GM19035 (cell line): ENCODE results near the gene APBB1IP.

Experiments used
- ATAC-seq: cut with Tn5 transposase; IDR thresholded peaks from one replicate; pipeline ENCODE4 v1.9.1; 2021; ENCODE audit not compliant: unreplicated experiment

Gene APBB1IP

DNA sequence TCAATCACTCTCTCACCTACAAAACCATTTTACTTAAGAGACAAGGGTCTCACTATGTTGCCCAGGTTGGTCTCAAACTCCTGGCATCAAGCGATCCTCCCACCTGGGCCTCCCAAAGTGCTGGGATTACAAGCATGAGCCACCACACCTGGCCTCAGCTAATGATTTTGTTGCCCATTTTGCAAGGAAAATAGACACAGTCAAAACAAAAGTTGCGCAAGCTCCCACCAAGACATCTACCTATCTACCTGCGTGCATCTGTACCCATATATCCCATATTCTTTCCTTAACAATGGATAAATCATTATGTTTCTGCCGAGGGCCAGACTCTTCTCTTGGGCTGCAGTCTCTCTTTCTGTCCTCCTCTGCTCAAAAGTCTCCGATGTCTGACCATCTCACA is 67.3 kb downstream of the APBB1IP start:
- ATAC-seq = no peak

GRCh38 chr10:26506736-26507135 is 68.6 kb downstream of the APBB1IP start:
- ATAC-seq = no peak

DNA sequence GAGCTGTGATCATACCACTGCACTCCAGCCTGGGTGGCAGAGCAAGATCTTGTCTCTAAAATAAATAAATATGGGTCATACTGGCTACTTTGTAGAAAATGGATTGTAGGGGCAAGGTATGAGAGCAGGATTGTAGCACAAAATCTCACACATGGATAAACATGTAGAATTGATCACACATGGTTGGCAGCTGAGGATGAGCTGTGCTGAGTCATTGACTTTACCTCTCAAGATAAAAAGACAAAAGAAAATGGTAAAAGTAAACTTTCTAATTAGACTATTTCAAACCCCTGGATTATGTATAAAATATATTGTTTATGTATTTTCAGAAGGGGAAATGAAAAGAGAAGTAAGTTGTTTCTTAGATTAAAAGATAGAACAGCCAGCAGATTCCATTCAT is 69.3 kb downstream of the APBB1IP start:
- ATAC-seq = no peak

- no peak for ATAC-seq
Observed at GRCh38 chr10:26508016-26508415, 69.9 kb downstream of the APBB1IP start.

DNA sequence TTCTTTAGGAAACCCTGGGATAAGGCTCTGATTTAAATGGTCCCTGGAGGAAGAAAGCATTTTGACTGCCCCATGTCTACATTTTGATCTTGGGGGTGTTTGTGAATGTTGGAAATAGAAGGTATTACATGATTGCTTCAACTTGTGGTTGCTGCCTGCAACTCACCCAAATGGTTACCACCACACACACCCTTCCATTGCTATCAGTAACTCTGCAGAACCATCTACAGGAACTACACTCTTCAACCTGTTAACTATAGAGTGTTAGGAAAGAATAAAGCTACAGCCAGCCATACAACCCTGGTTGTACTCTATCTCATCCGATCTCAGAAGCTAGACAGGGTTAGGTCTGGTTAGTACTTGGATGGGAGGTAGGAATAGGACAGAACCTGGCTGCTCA is 71.2 kb downstream of the APBB1IP start:
- no peak for ATAC-seq

DNA sequence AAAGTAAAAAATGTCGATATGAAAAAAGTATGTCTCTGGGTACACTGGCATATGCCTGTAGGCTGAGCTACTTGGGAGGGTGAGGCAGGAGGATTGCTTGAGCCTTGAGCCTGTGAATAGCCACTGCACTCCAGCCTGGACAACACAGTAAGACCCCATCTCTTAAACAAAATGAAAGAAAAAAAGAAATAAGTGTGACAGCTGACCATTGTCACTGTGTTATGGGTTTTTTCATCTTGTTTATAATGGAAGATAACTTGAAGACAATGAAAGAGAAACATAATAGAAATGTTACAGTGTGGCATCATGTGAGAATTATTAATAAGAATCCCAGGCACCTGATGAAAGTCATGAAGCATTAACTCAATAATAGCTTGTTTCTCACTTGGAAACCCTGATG is 75.0 kb downstream of the APBB1IP start:
- no peak for ATAC-seq

DNA sequence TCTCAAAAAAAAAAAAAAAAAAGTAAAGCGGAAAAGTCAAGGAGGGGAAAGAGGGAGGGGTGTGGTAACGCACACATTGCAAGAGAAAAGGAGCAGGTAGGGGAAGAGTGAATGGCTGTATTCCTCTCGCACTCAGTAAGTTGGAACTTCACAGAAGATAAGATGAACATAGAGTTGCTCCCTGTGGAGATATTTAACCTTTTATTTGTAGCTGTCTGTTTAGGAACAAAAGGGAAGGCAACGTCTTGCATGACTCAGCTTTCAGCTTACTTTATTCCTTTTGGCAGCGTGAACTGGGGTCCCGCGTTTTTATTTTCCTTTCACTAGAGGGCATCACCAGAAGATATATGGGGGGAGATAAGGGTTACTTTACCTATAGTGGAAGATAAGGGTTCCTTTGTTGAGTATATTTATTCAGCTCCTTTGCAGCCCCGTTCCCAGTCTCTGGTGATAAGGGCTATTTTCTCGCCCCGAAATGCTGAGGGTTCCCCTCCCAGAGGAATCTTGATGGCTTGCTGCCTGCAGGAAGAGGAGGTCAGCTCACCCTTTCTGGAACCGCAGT is 78.5 kb downstream of the APBB1IP start:
- ATAC-seq = no peak

GRCh38 chr10:26517141-26517867 is 79.2 kb downstream of the APBB1IP start:
- no peak for ATAC-seq

DNA sequence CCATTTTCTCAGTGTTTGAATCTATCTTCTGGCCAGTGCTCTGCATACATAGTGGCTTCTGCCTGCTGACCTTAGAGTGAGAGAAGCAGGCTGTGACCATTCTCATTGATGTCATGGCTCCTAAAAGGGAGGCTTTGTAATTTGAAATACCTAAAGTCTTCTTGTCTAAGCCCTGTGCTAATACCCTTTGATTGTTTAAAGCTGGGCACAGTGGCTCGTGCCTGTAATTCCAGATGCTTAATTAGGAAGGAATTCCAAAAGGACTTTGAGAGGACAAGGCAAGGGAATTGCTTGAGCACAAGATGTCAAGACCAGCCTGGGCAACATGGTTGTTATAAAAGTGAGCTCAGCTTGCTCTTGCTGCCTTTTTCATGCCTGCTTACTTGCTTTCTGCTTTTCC is 81.7 kb downstream of the APBB1IP start:
- no peak for ATAC-seq

- ATAC-seq = no peak
Observed at GRCh38 chr10:26520575-26520974, 82.4 kb downstream of the APBB1IP start.

DNA sequence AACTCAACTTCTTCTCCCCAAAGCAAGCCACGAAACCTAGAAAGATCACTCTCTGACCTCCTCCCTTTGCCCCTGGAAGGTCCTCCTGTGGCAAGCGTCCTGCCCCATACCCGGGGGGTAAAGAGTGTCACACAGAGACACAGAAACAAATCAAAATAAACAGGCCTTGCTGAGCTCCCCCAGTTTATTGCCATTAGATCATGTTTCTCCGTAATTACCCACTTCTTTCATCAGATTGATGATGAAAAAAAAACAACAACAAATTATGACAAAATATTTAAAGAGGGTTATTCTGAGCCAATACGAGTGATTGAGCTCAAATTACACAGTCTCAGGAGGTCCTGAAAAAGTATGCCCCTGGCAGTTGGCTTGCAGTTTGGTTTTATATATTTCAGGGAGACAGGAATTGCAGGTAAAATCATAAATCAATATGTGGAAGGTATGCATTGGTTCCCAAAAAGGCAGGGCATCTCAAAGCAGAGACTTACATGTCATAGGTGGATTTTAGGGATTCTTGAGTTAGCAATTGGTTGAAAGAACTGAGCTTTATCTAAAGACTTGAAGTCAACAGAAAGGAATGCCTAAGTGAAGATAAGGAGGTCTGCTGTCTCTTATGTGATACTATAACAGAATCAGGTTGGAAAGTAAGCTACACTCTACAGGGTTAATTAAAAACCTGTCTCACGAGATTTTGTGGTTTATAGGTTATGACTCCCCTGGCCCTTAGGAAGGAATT is 86.2 kb downstream of the APBB1IP start:
- ATAC-seq = no peak

GRCh38 chr10:26525586-26525985 is 87.4 kb downstream of the APBB1IP start:
- no peak for ATAC-seq

DNA sequence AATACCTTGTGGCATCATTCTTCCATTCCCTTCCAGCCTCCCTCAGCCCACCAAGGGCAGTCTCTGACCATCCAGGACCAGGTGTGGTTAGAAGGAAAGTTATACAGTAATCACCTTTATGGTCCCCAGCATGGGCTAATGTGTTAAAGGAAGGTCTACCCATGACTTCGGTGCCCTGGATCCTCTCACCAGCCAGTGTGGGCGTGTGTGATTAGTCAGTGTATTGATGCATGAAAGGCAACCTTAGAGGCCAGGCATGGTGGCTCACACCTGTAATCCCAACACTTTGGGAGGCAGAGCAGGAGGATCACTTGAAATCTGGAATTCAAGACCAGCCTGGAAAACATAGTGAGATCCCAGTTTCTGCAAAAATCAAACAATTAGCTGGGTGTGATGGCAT is 88.9 kb downstream of the APBB1IP start:
- ATAC-seq = no peak

DNA sequence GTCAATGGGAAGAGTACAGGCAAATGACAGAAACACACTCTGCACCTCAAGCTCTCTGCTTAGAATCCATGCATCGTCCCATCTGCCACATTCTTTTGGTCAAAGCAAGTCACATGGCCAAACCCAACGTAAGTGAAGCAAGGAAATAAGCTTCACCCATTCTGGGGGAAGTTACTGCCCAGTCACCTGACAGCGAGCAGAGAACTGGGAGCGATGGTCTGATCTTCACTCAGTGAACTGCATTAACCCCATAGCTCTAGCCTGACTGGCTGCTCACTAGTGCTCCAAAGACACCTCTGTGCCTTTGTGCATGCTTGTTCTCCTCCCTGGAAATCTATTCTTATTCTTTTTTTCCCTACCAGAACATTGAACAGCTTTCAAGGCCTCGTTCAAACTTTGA is 89.9 kb downstream of the APBB1IP start:
- ATAC-seq = no peak

DNA sequence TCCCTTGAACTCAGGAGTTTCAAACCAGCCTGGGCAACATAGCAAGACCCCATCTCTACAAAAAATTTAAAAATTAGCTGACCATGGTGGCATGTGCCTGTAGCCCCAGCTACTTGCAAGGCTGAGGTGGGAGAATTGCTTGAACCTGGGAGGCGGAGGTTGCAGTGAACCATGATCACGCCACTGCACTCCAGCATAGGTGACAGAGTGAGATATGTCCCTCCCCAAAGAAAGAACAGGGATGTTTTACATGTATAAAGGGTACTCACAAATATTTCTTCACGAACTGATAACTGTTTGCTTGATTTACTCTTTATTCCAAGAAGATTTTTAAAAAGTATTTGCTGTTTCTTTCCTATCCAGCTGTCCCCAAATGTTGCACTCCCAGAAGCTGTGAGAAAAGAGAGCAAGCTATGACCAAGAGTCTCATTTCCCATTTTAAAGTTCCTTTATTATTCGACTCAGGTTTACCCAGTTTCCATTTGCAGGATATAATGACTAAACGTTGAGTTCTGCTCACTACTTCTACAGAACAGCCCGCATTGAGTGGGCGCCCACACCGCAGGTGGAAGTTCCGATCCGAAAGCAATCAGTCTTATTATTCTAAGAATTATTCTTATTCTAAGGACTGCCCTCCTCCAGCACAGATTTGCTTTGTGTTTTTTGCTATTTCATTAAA is 90.7 kb downstream of the APBB1IP start:
- no peak for ATAC-seq

DNA sequence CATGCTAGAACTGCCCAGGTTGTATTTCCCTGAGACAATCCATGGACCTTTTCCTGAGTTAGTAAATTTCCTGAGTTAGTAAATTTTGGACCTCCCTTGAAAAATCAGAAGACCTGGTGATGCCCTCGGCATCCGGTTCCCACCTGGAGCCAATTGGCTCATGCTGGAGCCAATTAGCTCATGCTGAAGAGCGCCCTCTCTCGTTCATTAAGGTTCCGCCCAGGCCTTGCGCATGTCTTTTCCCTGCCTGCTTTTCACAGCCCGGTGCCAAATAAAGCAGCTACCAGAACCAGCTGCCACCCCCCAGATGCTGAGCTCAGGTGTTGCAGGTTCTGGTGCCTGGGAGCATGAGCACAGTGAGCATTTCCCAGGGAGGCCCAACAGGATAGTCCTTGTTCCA is 96.2 kb downstream of the APBB1IP start:
- ATAC-seq = no peak

- ATAC-seq = no peak
Observed at GRCh38 chr10:26540601-26541000, 102.5 kb downstream of the APBB1IP start.

DNA sequence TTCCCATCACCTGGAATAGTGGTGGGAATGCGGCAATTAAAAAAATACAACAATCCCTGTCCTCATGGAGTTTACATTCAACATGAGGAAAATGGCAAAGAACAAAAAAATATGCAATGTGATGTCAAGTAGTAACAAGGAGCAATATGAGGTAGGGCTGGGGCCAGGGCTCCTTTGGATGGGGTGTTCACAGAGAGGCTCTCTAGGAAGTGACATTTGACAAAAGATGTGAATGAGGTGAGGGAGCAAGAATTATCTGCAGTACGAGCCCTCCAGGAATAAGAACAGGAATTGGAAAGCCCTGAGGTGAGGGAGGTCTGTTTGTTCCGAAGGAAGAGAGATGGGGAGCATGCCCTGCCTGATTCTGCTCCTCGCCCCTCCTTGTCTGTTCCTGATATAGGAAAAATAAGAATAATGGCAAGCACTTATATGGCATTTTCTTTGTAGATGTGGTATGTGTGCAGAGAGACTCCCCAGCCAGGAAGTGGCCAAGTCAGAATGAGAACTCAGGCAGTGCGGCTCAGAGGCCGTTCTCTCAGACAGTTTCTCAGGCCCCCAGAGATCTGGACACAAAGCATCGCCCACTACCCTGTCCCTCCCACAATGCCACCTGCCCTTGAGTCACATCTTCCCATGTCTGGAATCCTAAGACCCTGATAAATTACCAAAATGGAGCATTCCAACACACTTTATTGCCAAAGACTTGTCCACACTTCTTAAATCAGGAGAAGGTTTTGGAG is 105.6 kb downstream of the APBB1IP start:
- peak; percentile 83 for ATAC-seq

DNA sequence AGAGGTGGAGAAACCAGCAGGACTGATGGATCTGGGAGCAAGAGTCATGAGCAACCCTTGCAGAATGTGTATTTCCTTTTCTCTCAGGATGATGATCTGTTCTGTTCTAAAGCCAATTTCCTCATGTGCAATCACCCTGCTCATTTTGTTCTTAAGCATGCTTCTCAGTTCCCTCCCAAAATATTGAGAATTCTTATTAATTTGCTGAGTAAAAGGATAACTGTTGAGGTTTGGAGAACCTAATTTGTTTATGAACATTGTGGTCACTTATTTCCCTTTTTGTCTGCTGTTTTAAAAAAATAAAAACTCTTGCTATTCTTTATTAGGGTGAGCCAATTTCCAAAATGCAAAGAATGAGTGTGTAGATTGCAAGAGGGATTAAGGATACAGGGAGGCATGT is 106.8 kb downstream of the APBB1IP start:
- no peak for ATAC-seq

GRCh38 chr10:26550774-26551526 is 112.8 kb downstream of the APBB1IP start:
- ATAC-seq = peak; percentile 73
